Upper lobe of right lung (tissue), 1 donor: Measurements from ENCODE around the gene PRR11. TPM values are rescaled to one million over a fixed set of nuclear protein-coding genes. Genes with fewer than 3 reads are reported as not detected.
A peak's percentile ranks its signal among the peaks of the same experiment; 100 is the strongest.

ENCODE experiments used
- ATAC-seq: fragments of 200-7000 bp; cut with Tn5 transposase; one replicate; pipeline ENCODE4 v1.9.1; 2020; ENCODE audit warnings: mild to moderate bottlenecking, moderate library complexity
- DNase-seq: peaks from one replicate; pipeline ENCODE4 v3.0.0-alpha.2; 2020
- H3K27ac ChIP-seq: fragments of 200-600 bp; one replicate; pipeline ENCODE4 v1.8.0; 2022
- H3K27me3 ChIP-seq: fragments of 200-600 bp; one replicate; pipeline ENCODE4 v1.8.0; 2022; ENCODE audit warnings: mild to moderate bottlenecking
- H3K36me3 ChIP-seq: fragments of 200-600 bp; one replicate; pipeline ENCODE4 v1.8.0; 2022
- H3K4me1 ChIP-seq: fragments of 200-600 bp; one replicate; pipeline ENCODE4 v1.8.0; 2022
- H3K4me3 ChIP-seq: fragments of 200-600 bp; one replicate; pipeline ENCODE4 v1.8.0; 2022; ENCODE audit warnings: mild to moderate bottlenecking
- H3K9me3 ChIP-seq: fragments of 200-600 bp; one replicate; pipeline ENCODE4 v1.8.0; 2022
- CTCF ChIP-seq: fragments of 200-600 bp; IDR thresholded peaks from one replicate; pipeline ENCODE4 v1.8.0; 2022; ENCODE audit warnings: antibody characterized with exemption
- intact Hi-C: fragments of 100-400 bp; cut with DNase I; formaldehyde crosslinking; loops from one replicate; pipeline ENCODE4 v1.11.0; 2022
- total RNA-seq: library from RNA; stranded (reverse); fragmentation: NEBNext Ultra II Directional; extraction: Animal tissue kit (Norgen Biotek cat#: 25700); gene quantifications from one replicate; pipeline ENCODE4 v1.2.1, GENCODE V29; 2021
- donor health status: DM: no; HTN: yes; CAD: no; lungs with severe emphysema.

Gene PRR11
- total RNA-seq, 1 donor from 2014 or later = 2.4 TPM

GRCh38 chr17:59190806-59191205 lies 35.3 kb downstream of the PRR11 start:
- no peaks in the 10 kb centered on the region for H3K36me3 ChIP-seq
- H3K4me1 ChIP-seq = no peaks in the 10 kb centered on the region
- ATAC-seq = no peak
- DNase-seq = no peak
- TF ChIP-seq CTCF = no peak
- no peaks in the 10 kb centered on the region for H3K27me3 ChIP-seq
- H3K27ac ChIP-seq = no peak overlapping the region
- intact Hi-C loops = no loop called here
- H3K9me3 ChIP-seq = no peaks in the 10 kb centered on the region
- no peak overlapping the region for H3K4me3 ChIP-seq

- ATAC-seq (no peak), DNase-seq (no peak)
- TF ChIP-seq CTCF = no peak
- Histone ChIP-seq H3K9me3 (no peaks in the 10 kb centered on the region), H3K27ac (no peak overlapping the region), H3K27me3 (no peaks in the 10 kb centered on the region), H3K36me3 (no peaks in the 10 kb centered on the region), H3K4me1 (no peaks in the 10 kb centered on the region), H3K4me3 (no peak overlapping the region)
- intact Hi-C loops = no loop called here
Measured at GRCh38 chr17:59193336-59193862, 37.9 kb downstream of the PRR11 start.

GRCh38 chr17:59199398-59199797 lies 43.9 kb downstream of the PRR11 start:
- Histone ChIP-seq H3K27ac (no peak overlapping the region), H3K4me3 (no peak overlapping the region), H3K36me3 (no peaks in the 10 kb centered on the region), H3K27me3 (no peaks in the 10 kb centered on the region), H3K9me3 (no peaks in the 10 kb centered on the region), H3K4me1 (no peaks in the 10 kb centered on the region)
- no peak for DNase-seq
- intact Hi-C loops = no loop called here
- no peak for ATAC-seq
- no peak for TF ChIP-seq CTCF

- ATAC-seq (no peak), DNase-seq (no peak)
- Histone ChIP-seq H3K4me3 (no peak overlapping the region), H3K4me1 (no peaks in the 10 kb centered on the region), H3K27me3 (no peaks in the 10 kb centered on the region), H3K27ac (no peak overlapping the region), H3K36me3 (no peaks in the 10 kb centered on the region), H3K9me3 (no peaks in the 10 kb centered on the region)
- TF ChIP-seq CTCF = no peak
- intact Hi-C loops = no loop called here
Measured at GRCh38 chr17:59202320-59202719, 46.8 kb downstream of the PRR11 start.

- intact Hi-C loops = no loop called here
- Histone ChIP-seq H3K4me3 (no peak overlapping the region), H3K27me3 (no peaks in the 10 kb centered on the region), H3K36me3 (peaks cover 7% of the 10 kb centered on the region), H3K27ac (no peak overlapping the region), H3K9me3 (no peaks in the 10 kb centered on the region), H3K4me1 (no peaks in the 10 kb centered on the region)
- TF ChIP-seq CTCF = no peak
- DNase-seq = no peak
- ATAC-seq = no peak
Measured at GRCh38 chr17:59219370-59219769, 63.8 kb downstream of the PRR11 start.

GRCh38 chr17:59219992-59220327 lies 64.4 kb downstream of the PRR11 start:
- Histone ChIP-seq H3K9me3 (no peaks in the 10 kb centered on the region), H3K4me3 (peak overlapping the region; percentile 96), H3K27ac (no peak overlapping the region), H3K4me1 (no peaks in the 10 kb centered on the region), H3K27me3 (no peaks in the 10 kb centered on the region), H3K36me3 (peaks cover 1% of the 10 kb centered on the region)
- DNase-seq (no peak), ATAC-seq (no peak)
- intact Hi-C loops = no loop called here
- TF ChIP-seq CTCF = no peak
